AG08395 (cell line): Measurements from ENCODE around the gene RAI14.
"Not testable (repeated sequence)": the region's sequence is repeated elsewhere in the genome, so short reads cannot be mapped to it uniquely, and the experiment has no call there.

Experiments
- DNase-seq: peaks from one replicate; pipeline ENCODE4 v3.0.0; 2012; ENCODE audit warnings: mixed read lengths, low spot score

The RAI14 gene

GRCh38 chr5:34822956-34823715 lies 167.0 kb downstream of the RAI14 start:
- DNase-seq, result no peak

GRCh38 chr5:34826347-34826746 lies 170.2 kb downstream of the RAI14 start:
- DNase-seq, result no peak

- no peak for DNase-seq
These were observed 171.7 kb downstream of the RAI14 start for GRCh38 chr5:34827588-34828506.

- DNase-seq, result not testable (repeated sequence)
These were observed 174.7 kb downstream of the RAI14 start for GRCh38 chr5:34830827-34831226.

GRCh38 chr5:34831303-34831702 lies 175.2 kb downstream of the RAI14 start:
- no peak for DNase-seq

GRCh38 chr5:34832568-34832967 lies 176.4 kb downstream of the RAI14 start:
- no peak for DNase-seq

- DNase-seq, result no peak
These were observed 177.0 kb downstream of the RAI14 start for GRCh38 chr5:34833090-34833489.

- no peak for DNase-seq
These were observed 178.1 kb downstream of the RAI14 start for GRCh38 chr5:34833976-34834793.

GRCh38 chr5:34834794-34835089 lies 178.6 kb downstream of the RAI14 start:
- no peak for DNase-seq

- DNase-seq, result no peak
These were observed 179.5 kb downstream of the RAI14 start for GRCh38 chr5:34835664-34836063.

GRCh38 chr5:34838785-34839714 lies 182.9 kb downstream of the RAI14 start, which contains the start of gene TTC23L:
TTC23L (plus strand) TSS chr5:34839164; CDS start chr5:34840672, 1,508 bp downstream.
- DNase-seq, result peak; percentile 90

GRCh38 chr5:34841816-34842215 lies 185.7 kb downstream of the RAI14 start:
- DNase-seq, result no peak

GRCh38 chr5:34842554-34842953 lies 186.4 kb downstream of the RAI14 start:
- DNase-seq, result no peak

- no peak for DNase-seq
These were observed 187.4 kb downstream of the RAI14 start for GRCh38 chr5:34843497-34843896.

- no peak for DNase-seq
These were observed 188.0 kb downstream of the RAI14 start for GRCh38 chr5:34844106-34844505.

- no peak for DNase-seq
These were observed 188.9 kb downstream of the RAI14 start for GRCh38 chr5:34844999-34845398.

- DNase-seq, result no peak
These were observed 190.9 kb downstream of the RAI14 start for GRCh38 chr5:34847056-34847455.

GRCh38 chr5:34847552-34847951 lies 191.4 kb downstream of the RAI14 start:
- DNase-seq, result no peak

- DNase-seq, result no peak
These were observed 192.1 kb downstream of the RAI14 start for GRCh38 chr5:34848230-34848629.

GRCh38 chr5:34849253-34849652 lies 193.1 kb downstream of the RAI14 start:
- peak; percentile 9 for DNase-seq
